K562 (cell line): ENCODE measurements around the gene DBH. TPM values are rescaled to one million over a fixed set of nuclear protein-coding genes. Genes with fewer than 3 reads are reported as not detected.

ENCODE experiments used
- ATAC-seq: fragments of 200-7000 bp; cut with Tn5 transposase; 3 replicates; pipeline ENCODE4 v1.9.1; 2020; ENCODE audit warnings: moderate library complexity
- BruUV-seq: library from RNA; stranded (reverse); fragments of 400-500 nt; replicated peaks from 2 replicates; lab custom pipeline; 2021; lab: Mats Ljungman, UMichigan
- CTCF ChIA-PET: fragments of 300-600 bp; formaldehyde crosslinking; extraction: SDS; loops from one replicate; lab custom pipeline; 2021; ENCODE audit warnings: low intra/inter-chr PET ratio; lab: Yijun Ruan, JAX
- POLR2A ChIA-PET: fragments of 300-600, 350-650 bp; sonication (Branson Sonifier 250); formaldehyde crosslinking; extraction: SDS; loops from one replicate; lab custom pipeline; 2021; ENCODE audit warnings: antibody characterized with exemption, inconsistent platforms; lab: Yijun Ruan, JAX
- DNase-seq, 4 experiments: peaks; one replicate each; pipeline versions ENCODE4 v3.0.0 to v3.0.0-alpha.2; 2011 to 2018; ENCODE audit warnings: low spot score in 3 of 4, mixed read lengths in 3 of 4; ENCODE audit errors: extremely low read depth in 1 of 4
- FAIRE-seq: peaks from 2 replicates; lab custom pipeline; 2011; peaks lifted over from hg19 to GRCh38; lab: Jason Lieb, UNC
- H2AFZ ChIP-seq: 2 replicates; pipeline ENCODE4 v1.6.0; 2011; ENCODE audit warnings: low read depth, low read length, control low read depth, inconsistent platforms
- H3K27ac ChIP-seq: fragments of 200-600 bp; 3 replicates; pipeline ENCODE4 v1.8.0; 2011; ENCODE audit warnings: low read depth, mild to moderate bottlenecking, control low read depth, inconsistent platforms, low read length, moderate library complexity, mixed read lengths; ENCODE audit errors: extremely low read depth
- H3K27me3 ChIP-seq, 2 experiments: fragments of 300-600 bp in 1 of 2; 2 replicates in 1 of 2; 3 replicates in 1 of 2; pipeline versions ENCODE4 v1.6.0 to v1.8.0; 2011; ENCODE audit warnings: inconsistent platforms in 2 of 2, low read length in 2 of 2, mild to moderate bottlenecking in 1 of 2, mixed read lengths in 1 of 2, moderate library complexity in 1 of 2; ENCODE audit not compliant: control insufficient read depth in 2 of 2, insufficient read depth in 2 of 2
- H3K36me3 ChIP-seq: fragments of 300-600 bp; 3 replicates; pipeline ENCODE4 v1.8.0; 2011; ENCODE audit warnings: mild to moderate bottlenecking, low read length, inconsistent platforms; ENCODE audit not compliant: control insufficient read depth, insufficient read depth
- H3K4me1 ChIP-seq, 2 experiments: fragments of 200-600 bp in 1 of 2; replicated peaks in 1 of 2; 2 replicates in 1 of 2; 3 replicates in 1 of 2; pipeline versions ENCODE4 v1.5.1 to v1.8.0; 2011; ENCODE audit warnings: inconsistent platforms in 2 of 2, low read length in 2 of 2, mild to moderate bottlenecking in 1 of 2, mixed read lengths in 1 of 2, moderate library complexity in 1 of 2; ENCODE audit not compliant: control insufficient read depth in 2 of 2, insufficient read depth in 2 of 2
- H3K4me2 ChIP-seq: 2 replicates; pipeline ENCODE4 v1.6.1; 2011; ENCODE audit warnings: low read length, control low read depth, inconsistent platforms, mixed read lengths; ENCODE audit not compliant: insufficient read depth
- H3K4me3 ChIP-seq: fragments of 200-600 bp; sonication (generic), shearing (Covaris generic); 2 replicates; pipeline ENCODE4 v1.5.1; 2016; ENCODE audit warnings: control low read depth, inconsistent platforms
- H3K79me2 ChIP-seq: fragments of 200-600 bp; 3 replicates; pipeline ENCODE4 v1.8.0; 2011; ENCODE audit warnings: low read length, inconsistent platforms; ENCODE audit not compliant: control insufficient read depth, insufficient read depth
- H3K9ac ChIP-seq, 2 experiments: 2 replicates each; pipeline versions ENCODE4 v1.6.0 to v1.6.1; 2011; ENCODE audit warnings: low read depth in 2 of 2, low read length in 2 of 2, control low read depth in 1 of 2, inconsistent platforms in 1 of 2, mild to moderate bottlenecking in 1 of 2, mixed read lengths in 1 of 2; ENCODE audit not compliant: insufficient read depth in 1 of 2
- H3K9me1 ChIP-seq: one replicate; pipeline ENCODE4 v1.6.0; 2011; ENCODE audit warnings: inconsistent platforms, mild to moderate bottlenecking, low read length, moderate library complexity; ENCODE audit not compliant: control insufficient read depth, insufficient read depth
- H3K9me3 ChIP-seq: replicated peaks from 2 replicates; pipeline ENCODE4 v1.5.1; 2011; ENCODE audit warnings: low read depth, low read length, inconsistent platforms; ENCODE audit not compliant: control insufficient read depth, insufficient read depth
- H4K20me1 ChIP-seq: replicated peaks from 2 replicates; pipeline ENCODE4 v1.6.1; 2011; ENCODE audit warnings: low read length, inconsistent platforms, mixed read lengths; ENCODE audit not compliant: control insufficient read depth, insufficient read depth
- CTCF ChIP-seq, 3 experiments: IDR thresholded peaks in 2 of 3; conservative IDR thresholded peaks in 1 of 3; 2 replicates each; pipeline ENCODE4 v1.5.1; 2011 to 2012; ENCODE audit warnings: low read length in 3 of 3, mild to moderate bottlenecking in 3 of 3, control low read depth in 2 of 3, improper control_type of control experiment in 1 of 3, inconsistent platforms in 1 of 3, low read depth in 1 of 3, mixed read lengths in 1 of 3, moderate library complexity in 1 of 3; ENCODE audit not compliant: insufficient read depth in 2 of 3
- CTCFL ChIP-seq: IDR thresholded peaks from 2 replicates; pipeline ENCODE4 v1.6.1; 2011; ENCODE audit warnings: borderline replicate concordance, low read depth, mild to moderate bottlenecking, moderate library complexity, low read length; ENCODE audit not compliant: insufficient read depth, poor library complexity, severe bottlenecking
- DIDO1 ChIP-seq: fragments of 450-650 bp; IDR thresholded peaks from 2 replicates; pipeline ENCODE4 v1.6.1; 2016; ENCODE audit warnings: low read depth, missing biosample characterization, missing genetic modification characterization
- FOXA1 ChIP-seq: fragments of 450-650 bp; IDR thresholded peaks from 2 replicates; pipeline ENCODE4 v1.6.1; 2016; ENCODE audit warnings: mild to moderate bottlenecking, borderline replicate concordance
- SP2 ChIP-seq: IDR thresholded peaks from 2 replicates; pipeline ENCODE4 v1.6.1; 2011; ENCODE audit warnings: mild to moderate bottlenecking, low read depth, low read length, moderate library complexity; ENCODE audit not compliant: poor library complexity, severe bottlenecking; ENCODE audit errors: extremely low read depth
- ZKSCAN1 ChIP-seq: fragments of 150-350 bp; IDR thresholded peaks from 2 replicates; pipeline ENCODE4 v1.6.1; 2016; ENCODE audit warnings: low read depth, low read length
- ZNF318 ChIP-seq, 2 experiments: fragments of 450-650 bp; IDR thresholded peaks; 2 replicates each; pipeline ENCODE4 v1.6.1; 2016; ENCODE audit warnings: mild to moderate bottlenecking in 2 of 2, borderline replicate concordance in 1 of 2, low read depth in 1 of 2, moderate library complexity in 1 of 2
- WGBS: fragments of 100-300 bp; shearing (Covaris generic); methylation state at CpG from one replicate; pipeline ENCODE4 v1.1.6; 2016; ENCODE audit warnings: low coverage, mixed read lengths; ENCODE audit not compliant: insufficient coverage; ENCODE audit errors: missing lambda C conversion rate; 5-methylcytosine and 5-hydroxymethylcytosine counted together
- in situ Hi-C: fragments of 300-500 bp; cut with MboI; formaldehyde crosslinking; loops from 4 replicates; pipeline ENCODE4 v1.15.0; 2018; ENCODE audit warnings: inconsistent platforms, mixed read lengths
- intact Hi-C: fragments of 100-400 bp; cut with micrococcal nuclease; formaldehyde crosslinking; loops from 2 replicates; pipeline ENCODE4 v1.14.2; 2022
- polyA plus RNA-seq, 8 experiments: library from polyadenylated mRNA; depleted of rRNA in 4 of 8; stranded (reverse) in 5 of 8; unstranded in 3 of 8; fragments of >200 nt; fragmentation: Nextera tagmentation in 2 of 8; fragmentation: Illumina TruSeq in 1 of 8; extraction: Ambion mirVana in 2 of 8; extraction: Trizol in 1 of 8; gene quantifications; 2 replicates each; pipeline versions ENCODE4 v1.2.1 to v1.2.3, GENCODE V29; 2011 to 2014; ENCODE audit warnings: inconsistent platforms in 1 of 8, missing spikeins in 1 of 8
- total RNA-seq, 7 experiments: library from RNA; depleted of rRNA in 6 of 7; stranded (reverse); fragments of >200 nt in 6 of 7; fragmentation: Illumina TruSeq in 2 of 7; extraction: Trizol in 2 of 7; gene quantifications; 2 replicates each; pipeline versions ENCODE4 v1.2.1 to v1.2.3, GENCODE V29; 2011 to 2021; ENCODE audit warnings: low replicate concordance in 1 of 7

DBH gene
- total and polyA plus RNA-seq, 9 of the 15 experiments (the other 6 are each of a cell fraction or from before 2014, with no cell fraction given): not detected

- intact Hi-C loops: no loop called here
- in situ Hi-C loops: no loop called here
- Histone ChIP-seq H3K9me1 (no peaks in the 10 kb centered on the region), H3K4me1 (no peaks in the 10 kb centered on the region), H2AFZ (no peak overlapping the region), H3K9me3 (peaks cover 4% of the 10 kb centered on the region), H4K20me1 (peaks cover 4% of the 10 kb centered on the region; the same call in 1 of the 2 replicates), H3K9ac (no peak overlapping the region), H3K4me3 (no peak overlapping the region), H3K79me2 (no peaks in the 10 kb centered on the region), H3K27ac (no peak overlapping the region), H3K4me2 (no peak overlapping the region), H3K36me3 (no peaks in the 10 kb centered on the region), H3K27me3 (peaks cover 3 to 54% of the 10 kb centered on the region in 2 experiments; a peak in 3 of 5 replicates)
- peak in 3 of 4 experiments; percentile 17 to 64 (median 61) for DNase-seq
- CTCF ChIA-PET: no interaction called here
- peak; percentile 55; the same call in 2 of the 3 replicates for ATAC-seq
- POLR2A ChIA-PET: interaction anchor here (0.6 kb wide), 1 partner anchor 303 kb away, joined by 3 read pairs; no protein-coding TSS in a partner anchor
- WGBS: 6% methylated on average over 13 of the region's 19 CpGs
- FAIRE-seq: no peak
- no TSS peak for BruUV-seq
- TF ChIP-seq ZNF318 (IDR thresholded peaks at IDR 0.05; ENCODE audit: borderline replicate concordance in 1 of 2, low read depth in 1 of 2): no peak
- peak; percentile 36 for TF ChIP-seq SP2
- 0 out of 2 replicates have a peak, but pooled peaks have one; percentile 22 for TF ChIP-seq DIDO1 (tag)
- peak; percentile 100 for TF ChIP-seq ZKSCAN1
- no peak for TF ChIP-seq FOXA1
- peak; percentile 50 to 84 (median 57) for TF ChIP-seq CTCF (IDR thresholded peaks at IDR 0.05 in 2 of 3, conservative IDR thresholded peaks at IDR 0.05 in 1 of 3; ENCODE audit: insufficient read depth in 2 of 3, low read depth in 1 of 3, low read length in 3 of 3)
- peak; percentile 88 for TF ChIP-seq CTCFL
Observed at GRCh38 chr9:133589454-133590227, 46.5 kb upstream of the DBH start.
